Transverse colon (tissue), 4 donors: Measurements from ENCODE around the gene SOX5.
"Not testable (repeated sequence)": the region's sequence is repeated elsewhere in the genome, so short reads cannot be mapped to it uniquely, and the experiment has no call there.

Experiments
- CTCF ChIP-seq, 5 experiments: fragments of 200-600 bp in 3 of 5; fragments of 450-650 bp in 2 of 5; sonication (generic) in 3 of 5; IDR thresholded peaks; 1 replicate in 2 of 5; 2 replicates in 3 of 5; pipeline ENCODE4 v1.5.1; 2016 to 2017; ENCODE audit warnings: antibody characterized with exemption in 5 of 5, inconsistent platforms in 3 of 5, mild to moderate bottlenecking in 2 of 5, moderate library complexity in 1 of 5
- POLR2A ChIP-seq: fragments of 450-650 bp; IDR thresholded peaks from one replicate; pipeline ENCODE4 v1.6.1; 2016; ENCODE audit warnings: antibody characterized with exemption, mild to moderate bottlenecking, moderate library complexity
- POLR2AphosphoS5 ChIP-seq, 3 donors: sonication (generic); formaldehyde crosslinking; IDR thresholded peaks; one replicate each; pipeline ENCODE4 v1.6.1; 2016; ENCODE audit warnings: antibody characterized with exemption in 3 of 3

GRCh38 chr12:23519444-23519843, 430.0 kb downstream of the SOX5 start:
- not testable (repeated sequence) for TF ChIP-seq CTCF (IDR thresholded peaks at IDR 0.05); POLR2A; POLR2AphosphoS5 (IDR thresholded peaks at IDR 0.05)
